Hepatocyte (in vitro differentiated cells): ENCODE data around the gene MLIP. TPM values are rescaled to one million over a fixed set of nuclear protein-coding genes. Genes with fewer than 3 reads are reported as not detected.

ENCODE experiments used
- DNase-seq: peaks from one replicate; pipeline ENCODE4 v3.0.0-alpha.2; 2016; ENCODE audit warnings: low spot score
- H2AFZ ChIP-seq: fragments of 200-600 bp; sonication (generic); 2 replicates; pipeline ENCODE4 v1.6.0; 2016; ENCODE audit warnings: antibody characterized with exemption, mild to moderate bottlenecking
- H3K27ac ChIP-seq: fragments of 200-600 bp; sonication (generic); 2 replicates; pipeline ENCODE4 v1.5.1; 2016; ENCODE audit warnings: mild to moderate bottlenecking
- H3K27me3 ChIP-seq: fragments of 200-600 bp; sonication (generic); 2 replicates; pipeline ENCODE4 v1.6.1; 2016
- H3K36me3 ChIP-seq: fragments of 200-600 bp; sonication (generic); replicated peaks from 2 replicates; pipeline ENCODE4 v1.5.1; 2016; ENCODE audit warnings: low read depth; ENCODE audit not compliant: insufficient read depth
- H3K4me1 ChIP-seq: fragments of 200-600 bp; sonication (generic); 2 replicates; pipeline ENCODE4 v1.5.1; 2016; ENCODE audit warnings: mild to moderate bottlenecking, moderate library complexity; ENCODE audit not compliant: insufficient read depth
- H3K4me2 ChIP-seq: fragments of 200-600 bp; sonication (generic); 2 replicates; pipeline ENCODE4 v1.6.0; 2016
- H3K4me3 ChIP-seq: fragments of 200-600 bp; sonication (generic); 2 replicates; pipeline ENCODE4 v1.5.1; 2016; ENCODE audit warnings: mild to moderate bottlenecking
- H3K79me2 ChIP-seq: fragments of 200-600 bp; sonication (generic); 2 replicates; pipeline ENCODE4 v1.6.0; 2017; ENCODE audit warnings: mild to moderate bottlenecking
- H3K9me2 ChIP-seq: fragments of 200-600 bp; sonication (generic); replicated peaks from 2 replicates; pipeline ENCODE4 v1.6.0; 2017; ENCODE audit warnings: mild to moderate bottlenecking; ENCODE audit not compliant: insufficient read depth
- H3K9me3 ChIP-seq: fragments of 200-600 bp; sonication (generic); 2 replicates; pipeline ENCODE4 v1.5.1; 2016; ENCODE audit warnings: low read depth, mild to moderate bottlenecking
- H4K20me1 ChIP-seq: fragments of 200-600 bp; sonication (generic); 2 replicates; pipeline ENCODE4 v1.6.0; 2016; ENCODE audit warnings: mild to moderate bottlenecking; ENCODE audit not compliant: insufficient read depth, poor library complexity, severe bottlenecking
- EZH2 ChIP-seq: fragments of 200-600 bp; sonication (generic); IDR thresholded peaks from 2 replicates; pipeline ENCODE4 v1.6.1; 2016; ENCODE audit warnings: antibody characterized with exemption, mild to moderate bottlenecking, borderline replicate concordance
- EZH2phosphoT487 ChIP-seq: fragments of 200-600 bp; sonication (generic); IDR thresholded peaks from one replicate; pipeline ENCODE4 v1.6.1; 2018; ENCODE audit warnings: antibody characterized with exemption, mild to moderate bottlenecking, low read depth, moderate library complexity; ENCODE audit not compliant: unreplicated experiment, severe bottlenecking
- WGBS: methylation state at CpG from one replicate; pipeline ENCODE4 v1.1.6; 2016; ENCODE audit warnings: low lambda C conversion rate; ENCODE audit errors: missing lambda C conversion rate; 5-methylcytosine and 5-hydroxymethylcytosine counted together
- polyA plus RNA-seq: library from polyadenylated mRNA; unstranded; fragments of >200 nt; fragmentation: Nextera tagmentation; extraction: Ambion mirVana; gene quantifications from 2 replicates; pipeline ENCODE4 v1.2.1, GENCODE V29; 2016
- total RNA-seq: library from RNA; depleted of rRNA; stranded (reverse); fragments of >200 nt; gene quantifications from 2 replicates; pipeline ENCODE4 v1.2.3, GENCODE V29; 2014
- TF ChIP-seq, protein P1 (sequence below): fragments of 200-600 bp; sonication (generic); IDR thresholded peaks from 2 replicates; pipeline ENCODE4 v1.5.1; 2016; ENCODE audit warnings: antibody characterized with exemption, mild to moderate bottlenecking; ENCODE audit not compliant: poor library complexity

Gene MLIP
- total and polyA plus RNA-seq, 2 experiments from 2014 or later, result 1.2 to 1.5 TPM

- H2AFZ ChIP-seq, result no peak overlapping the region
- no peak for DNase-seq
- no peak overlapping the region for H3K4me3 ChIP-seq
- H3K9me3 ChIP-seq, result no peaks in the 10 kb centered on the region
- TF ChIP-seq EZH2phosphoT487 (no peak), EZH2 (no peak)
- TF ChIP-seq, protein P1, sequence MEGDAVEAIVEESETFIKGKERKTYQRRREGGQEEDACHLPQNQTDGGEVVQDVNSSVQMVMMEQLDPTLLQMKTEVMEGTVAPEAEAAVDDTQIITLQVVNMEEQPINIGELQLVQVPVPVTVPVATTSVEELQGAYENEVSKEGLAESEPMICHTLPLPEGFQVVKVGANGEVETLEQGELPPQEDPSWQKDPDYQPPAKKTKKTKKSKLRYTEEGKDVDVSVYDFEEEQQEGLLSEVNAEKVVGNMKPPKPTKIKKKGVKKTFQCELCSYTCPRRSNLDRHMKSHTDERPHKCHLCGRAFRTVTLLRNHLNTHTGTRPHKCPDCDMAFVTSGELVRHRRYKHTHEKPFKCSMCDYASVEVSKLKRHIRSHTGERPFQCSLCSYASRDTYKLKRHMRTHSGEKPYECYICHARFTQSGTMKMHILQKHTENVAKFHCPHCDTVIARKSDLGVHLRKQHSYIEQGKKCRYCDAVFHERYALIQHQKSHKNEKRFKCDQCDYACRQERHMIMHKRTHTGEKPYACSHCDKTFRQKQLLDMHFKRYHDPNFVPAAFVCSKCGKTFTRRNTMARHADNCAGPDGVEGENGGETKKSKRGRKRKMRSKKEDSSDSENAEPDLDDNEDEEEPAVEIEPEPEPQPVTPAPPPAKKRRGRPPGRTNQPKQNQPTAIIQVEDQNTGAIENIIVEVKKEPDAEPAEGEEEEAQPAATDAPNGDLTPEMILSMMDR, result no peak
- no peaks in the 10 kb centered on the region for H3K79me2 ChIP-seq
- H3K4me2 ChIP-seq, result no peak overlapping the region
- no peaks in the 10 kb centered on the region for H3K36me3 ChIP-seq
- H3K4me1 ChIP-seq, result no peaks in the 10 kb centered on the region
- no peaks in the 10 kb centered on the region for H3K27me3 ChIP-seq
- no peaks in the 10 kb centered on the region for H3K9me2 ChIP-seq
- no peaks in the 10 kb centered on the region for H4K20me1 ChIP-seq
- WGBS, result 93% methylated on average over 1 of the region's 1 CpG
- no peak overlapping the region for H3K27ac ChIP-seq
Observed at GRCh38 chr6:54114991-54115390, 3.7 kb downstream of the MLIP start.

DNA sequence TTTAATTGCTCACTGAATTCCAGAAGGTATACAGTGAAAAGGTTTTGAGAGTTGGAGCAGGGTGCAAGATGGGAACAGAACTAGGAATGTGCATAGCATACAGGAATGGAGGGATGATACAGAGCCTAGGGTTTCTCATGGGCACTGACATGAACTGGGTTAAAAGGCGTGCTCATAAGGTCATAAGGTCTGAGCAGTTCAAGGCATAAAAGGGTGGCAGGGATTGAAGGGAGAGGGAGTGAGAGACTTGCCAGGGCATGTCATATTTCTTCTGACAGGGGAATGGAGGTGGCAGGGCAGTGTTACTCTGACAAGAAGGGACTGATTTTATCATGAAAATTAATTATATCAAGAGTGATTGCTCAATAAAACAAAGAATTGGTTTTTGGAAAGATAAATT is 4.7 kb downstream of the MLIP start:
- Histone ChIP-seq H2AFZ (no peak overlapping the region), H3K27me3 (no peaks in the 10 kb centered on the region), H3K4me2 (no peak overlapping the region), H3K9me2 (no peaks in the 10 kb centered on the region), H3K36me3 (no peaks in the 10 kb centered on the region), H3K4me1 (no peaks in the 10 kb centered on the region), H3K9me3 (no peaks in the 10 kb centered on the region), H3K27ac (no peak overlapping the region), H3K79me2 (no peaks in the 10 kb centered on the region), H3K4me3 (no peak overlapping the region), H4K20me1 (no peaks in the 10 kb centered on the region)
- TF ChIP-seq, protein P1, result no peak
- no peak for TF ChIP-seq EZH2
- no peak for TF ChIP-seq EZH2phosphoT487
- WGBS, result 87% methylated on average over 1 of the region's 1 CpG
- no peak for DNase-seq

DNA sequence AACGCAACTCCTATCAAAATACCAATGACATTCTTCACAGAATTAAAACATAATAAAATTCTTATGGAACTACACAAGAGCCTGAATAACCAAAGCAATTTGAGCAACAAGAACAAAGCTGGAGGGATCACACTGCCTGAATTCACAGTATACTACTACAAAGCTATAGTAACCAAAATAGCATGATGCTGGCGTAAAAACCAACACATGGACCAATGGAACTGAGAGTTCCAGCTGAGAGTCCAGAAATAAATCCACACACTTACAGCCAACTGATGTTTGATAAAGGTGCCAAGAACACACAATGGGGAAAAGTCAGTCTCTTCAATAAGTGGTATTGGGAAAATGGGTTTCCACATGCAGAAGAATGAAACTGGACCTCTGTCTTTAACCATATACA is 6.9 kb downstream of the MLIP start:
- no peaks in the 10 kb centered on the region for H3K79me2 ChIP-seq
- DNase-seq, result no peak
- H3K4me2 ChIP-seq, result no peak overlapping the region
- no peaks in the 10 kb centered on the region for H3K27me3 ChIP-seq
- H3K9me3 ChIP-seq, result no peaks in the 10 kb centered on the region
- no peaks in the 10 kb centered on the region for H3K4me1 ChIP-seq
- 98% methylated on average over 2 of the region's 2 CpGs for WGBS
- H3K4me3 ChIP-seq, result no peak overlapping the region
- no peak overlapping the region for H2AFZ ChIP-seq
- no peaks in the 10 kb centered on the region for H3K36me3 ChIP-seq
- TF ChIP-seq, protein P1, result no peak
- TF ChIP-seq EZH2 (no peak), EZH2phosphoT487 (no peak)
- H3K9me2 ChIP-seq, result no peaks in the 10 kb centered on the region
- no peaks in the 10 kb centered on the region for H4K20me1 ChIP-seq
- H3K27ac ChIP-seq, result no peak overlapping the region

- Histone ChIP-seq H2AFZ (no peak overlapping the region), H3K9me2 (no peaks in the 10 kb centered on the region), H3K4me3 (no peak overlapping the region), H3K27me3 (no peaks in the 10 kb centered on the region), H3K27ac (no peak overlapping the region), H3K36me3 (no peaks in the 10 kb centered on the region), H3K79me2 (no peaks in the 10 kb centered on the region), H4K20me1 (no peaks in the 10 kb centered on the region), H3K4me2 (no peak overlapping the region), H3K9me3 (no peaks in the 10 kb centered on the region), H3K4me1 (no peaks in the 10 kb centered on the region)
- TF ChIP-seq EZH2 (no peak), EZH2phosphoT487 (no peak)
- TF ChIP-seq, protein P1, result no peak
- 69% methylated on average over 5 of the region's 5 CpGs for WGBS
- no peak for DNase-seq
Observed at GRCh38 chr6:54125493-54125892, 14.2 kb downstream of the MLIP start.
